GM21515 (cell line): ENCODE results near the gene OR2Z1.

ENCODE experiments used
- ATAC-seq: cut with Tn5 transposase; IDR thresholded peaks from one replicate; pipeline ENCODE4 v1.9.1; 2021; ENCODE audit not compliant: unreplicated experiment

Gene OR2Z1, protein sequence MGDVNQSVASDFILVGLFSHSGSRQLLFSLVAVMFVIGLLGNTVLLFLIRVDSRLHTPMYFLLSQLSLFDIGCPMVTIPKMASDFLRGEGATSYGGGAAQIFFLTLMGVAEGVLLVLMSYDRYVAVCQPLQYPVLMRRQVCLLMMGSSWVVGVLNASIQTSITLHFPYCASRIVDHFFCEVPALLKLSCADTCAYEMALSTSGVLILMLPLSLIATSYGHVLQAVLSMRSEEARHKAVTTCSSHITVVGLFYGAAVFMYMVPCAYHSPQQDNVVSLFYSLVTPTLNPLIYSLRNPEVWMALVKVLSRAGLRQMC

DNA sequence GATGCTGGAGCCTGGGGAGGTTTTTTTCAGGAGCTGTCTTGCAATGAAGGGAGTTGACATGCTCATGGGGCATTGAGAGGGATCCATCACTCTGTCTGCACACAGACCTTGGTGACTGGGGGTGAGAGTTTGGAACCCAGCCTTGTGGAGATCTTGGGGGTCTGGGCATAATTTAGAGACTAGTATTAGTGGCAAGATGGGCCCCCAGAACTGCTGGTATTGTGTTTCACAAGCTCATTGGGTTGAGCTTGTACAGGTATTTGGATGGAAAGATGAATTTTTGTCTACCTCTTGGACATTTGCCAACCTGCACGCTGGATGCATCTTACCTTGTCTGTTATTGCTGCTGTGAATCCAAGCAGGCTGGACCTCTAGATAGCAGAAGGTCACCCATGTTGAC is at the start of gene OR2Z1:
Gene OR2Z1, plus strand, starts transcription at position 301 of the 400 bp plus-strand sequence. CDS start 9,395 bp downstream, outside the sequence.
- ATAC-seq: no peak

DNA sequence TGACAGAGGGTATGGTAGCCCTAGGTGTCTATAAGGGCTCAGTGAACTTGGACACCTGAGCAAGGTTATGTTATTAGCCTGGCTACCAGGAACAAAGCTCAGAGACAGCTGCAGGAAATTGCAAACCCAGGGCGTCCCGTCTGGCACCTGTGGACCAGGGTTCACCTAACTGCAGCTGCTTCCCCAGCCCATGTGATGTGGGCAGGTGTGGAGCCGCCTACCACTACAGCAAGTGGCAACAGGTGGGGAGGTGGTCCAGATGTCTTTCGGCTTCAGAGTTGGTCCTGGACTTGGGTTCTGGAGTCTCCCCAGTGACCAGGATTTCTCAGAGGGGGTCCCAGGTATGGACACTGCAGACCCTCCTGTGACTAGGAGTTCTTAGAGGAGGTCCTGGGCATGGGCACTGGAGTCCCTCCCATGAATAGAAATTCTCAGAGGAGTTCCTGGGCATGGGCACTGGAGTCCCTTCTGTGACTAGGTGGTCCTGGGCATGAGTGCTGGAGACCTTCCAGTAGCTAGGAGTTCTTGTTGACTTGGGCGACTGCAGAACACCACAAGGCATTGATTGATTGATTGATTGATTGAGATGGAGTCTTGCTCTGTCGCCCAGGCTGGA is 48.0 kb upstream of the OR2Z1 start:
- ATAC-seq: no peak

DNA sequence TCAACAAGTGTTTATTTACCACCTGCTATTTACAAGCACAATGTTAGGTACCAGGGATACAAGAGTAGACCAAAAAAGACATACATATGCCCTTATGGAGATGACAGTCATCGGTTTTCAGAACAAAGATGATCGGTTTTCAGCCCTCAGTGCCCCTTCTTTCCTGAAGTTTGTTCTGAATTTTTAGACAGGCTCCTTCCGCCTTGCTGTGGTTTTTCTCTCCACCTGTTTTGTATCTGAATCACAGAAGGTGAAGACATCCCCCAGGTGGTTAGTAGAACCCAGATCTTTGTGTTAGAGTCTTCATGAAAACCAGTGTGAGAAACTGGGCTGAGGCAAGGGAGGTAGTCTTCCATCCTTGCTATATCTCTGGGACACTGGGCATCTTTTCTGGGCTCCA is 46.4 kb upstream of the OR2Z1 start:
- ATAC-seq: no peak

DNA sequence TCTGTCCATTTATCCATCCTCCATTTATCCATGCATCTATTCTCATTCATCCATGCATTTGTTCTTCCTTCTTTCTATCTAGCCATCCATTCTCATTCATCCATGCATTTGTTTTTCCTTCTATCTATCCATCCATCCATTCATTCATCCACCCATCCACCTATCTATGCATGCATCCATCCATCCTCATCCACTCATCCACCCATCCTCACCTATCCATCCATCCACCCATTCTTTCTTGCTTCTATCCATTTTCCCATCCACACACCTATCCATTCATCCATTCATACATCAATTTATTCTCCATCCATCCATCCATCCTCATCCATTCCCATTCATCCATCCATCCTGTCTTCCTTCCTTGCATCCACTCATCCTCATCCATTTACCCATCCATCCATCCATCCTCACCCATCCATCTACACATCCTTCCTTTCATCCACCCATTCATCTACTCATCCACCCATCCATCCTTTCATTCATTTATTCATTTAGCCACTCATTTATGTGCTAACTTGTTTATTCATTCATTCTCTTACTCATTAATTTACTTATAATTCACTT is 43.1 kb upstream of the OR2Z1 start:
- no peak for ATAC-seq

DNA sequence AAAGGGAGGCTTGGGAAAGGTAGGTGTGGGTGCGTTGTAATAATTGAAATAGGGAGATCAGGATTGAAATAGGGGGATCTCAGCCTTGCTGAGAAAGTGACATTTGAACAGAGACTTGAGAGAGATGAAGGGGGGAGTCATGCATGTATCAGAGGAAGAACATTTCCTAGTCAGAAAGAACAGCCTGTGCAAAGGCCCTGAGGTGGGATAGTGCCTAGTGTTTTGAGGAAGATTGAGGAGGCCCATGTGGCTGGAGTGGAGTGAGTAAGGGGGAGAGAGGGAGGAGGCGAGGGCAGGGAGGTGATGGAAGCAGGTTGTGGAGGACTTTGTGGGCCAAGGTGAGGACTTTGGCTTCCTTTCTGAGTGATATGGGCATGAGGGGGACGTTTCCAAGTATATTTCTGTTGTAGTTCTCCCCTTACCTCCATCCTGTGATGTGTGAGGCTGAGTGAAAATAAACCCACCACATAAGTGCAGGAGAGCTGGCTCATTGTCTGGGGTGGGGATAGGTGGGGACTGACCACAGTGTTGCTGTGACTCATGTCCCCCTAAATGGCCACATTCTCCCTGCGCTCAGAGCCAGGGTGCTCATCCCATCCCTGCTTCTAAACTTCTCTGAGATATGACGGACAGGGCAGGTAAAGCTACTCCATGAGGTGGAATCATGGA is 40.6 kb upstream of the OR2Z1 start:
- no peak for ATAC-seq

DNA sequence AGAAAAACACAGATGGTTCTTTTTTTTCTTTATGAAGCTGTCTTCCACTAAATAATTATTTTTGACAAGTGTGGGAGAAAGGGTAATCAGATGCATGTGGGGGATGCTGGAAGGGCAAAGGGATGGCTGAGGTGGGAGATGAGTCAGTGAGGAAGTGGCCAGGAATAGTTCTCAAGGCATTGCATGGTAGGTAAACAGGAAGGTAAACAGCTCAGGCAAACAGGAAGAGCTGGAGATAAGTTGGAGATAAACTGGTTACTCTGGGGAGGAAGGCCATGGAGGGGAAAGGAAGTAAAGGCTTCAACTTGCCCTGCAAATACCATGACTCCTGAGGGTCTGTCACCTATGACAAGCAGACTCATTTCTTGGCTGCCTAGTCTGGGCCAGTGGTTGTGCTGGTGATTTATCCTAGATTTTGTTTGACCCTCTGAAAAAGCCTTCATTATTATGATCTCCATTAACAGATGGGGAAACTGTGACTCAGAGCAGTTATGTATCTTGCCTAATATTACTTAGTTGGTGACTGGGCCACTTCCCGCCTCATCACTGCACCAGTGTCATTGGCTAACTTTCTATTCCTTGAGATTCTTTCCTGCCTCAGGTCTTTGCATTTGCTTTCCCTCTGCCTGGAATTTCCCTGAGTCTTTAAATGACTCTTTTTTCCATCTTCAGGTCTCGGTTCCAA is 39.9 kb upstream of the OR2Z1 start:
- ATAC-seq: no peak

DNA sequence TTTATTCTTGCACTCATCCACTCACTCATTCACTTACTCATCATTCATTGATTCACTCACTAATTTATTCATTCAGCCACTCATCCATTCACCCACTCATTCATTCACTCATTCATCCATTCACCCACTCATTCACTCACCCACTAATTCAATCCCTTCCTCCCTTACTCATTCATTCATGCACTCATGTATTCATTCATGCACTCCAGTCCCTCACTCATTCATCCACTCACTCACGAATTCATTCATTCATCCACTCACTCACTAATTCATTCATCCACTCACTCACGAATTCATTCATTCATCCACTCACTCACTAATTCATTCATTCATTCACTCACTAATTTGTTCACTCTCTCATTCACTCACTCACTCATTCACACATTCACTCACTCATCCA is 39.0 kb upstream of the OR2Z1 start:
- ATAC-seq: no peak

DNA sequence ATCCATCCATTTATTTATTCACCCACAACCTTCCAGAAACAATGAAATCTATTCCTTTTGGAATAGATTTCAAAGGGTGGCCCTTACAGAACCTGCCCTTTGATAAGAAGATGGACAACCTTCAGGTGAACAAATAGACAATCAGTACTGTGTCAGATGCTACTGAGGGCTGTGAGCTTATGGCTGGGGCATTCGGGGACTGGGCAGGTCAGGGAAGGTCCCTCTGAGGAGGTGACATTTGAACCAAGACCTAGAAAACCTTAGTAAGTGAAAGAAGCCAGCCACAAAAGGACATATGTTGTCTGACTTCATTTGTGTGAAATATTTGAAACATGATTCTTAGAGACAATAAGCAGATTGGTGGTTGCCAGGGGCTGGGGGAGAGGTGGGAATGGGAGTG is 38.5 kb upstream of the OR2Z1 start:
- no peak for ATAC-seq

DNA sequence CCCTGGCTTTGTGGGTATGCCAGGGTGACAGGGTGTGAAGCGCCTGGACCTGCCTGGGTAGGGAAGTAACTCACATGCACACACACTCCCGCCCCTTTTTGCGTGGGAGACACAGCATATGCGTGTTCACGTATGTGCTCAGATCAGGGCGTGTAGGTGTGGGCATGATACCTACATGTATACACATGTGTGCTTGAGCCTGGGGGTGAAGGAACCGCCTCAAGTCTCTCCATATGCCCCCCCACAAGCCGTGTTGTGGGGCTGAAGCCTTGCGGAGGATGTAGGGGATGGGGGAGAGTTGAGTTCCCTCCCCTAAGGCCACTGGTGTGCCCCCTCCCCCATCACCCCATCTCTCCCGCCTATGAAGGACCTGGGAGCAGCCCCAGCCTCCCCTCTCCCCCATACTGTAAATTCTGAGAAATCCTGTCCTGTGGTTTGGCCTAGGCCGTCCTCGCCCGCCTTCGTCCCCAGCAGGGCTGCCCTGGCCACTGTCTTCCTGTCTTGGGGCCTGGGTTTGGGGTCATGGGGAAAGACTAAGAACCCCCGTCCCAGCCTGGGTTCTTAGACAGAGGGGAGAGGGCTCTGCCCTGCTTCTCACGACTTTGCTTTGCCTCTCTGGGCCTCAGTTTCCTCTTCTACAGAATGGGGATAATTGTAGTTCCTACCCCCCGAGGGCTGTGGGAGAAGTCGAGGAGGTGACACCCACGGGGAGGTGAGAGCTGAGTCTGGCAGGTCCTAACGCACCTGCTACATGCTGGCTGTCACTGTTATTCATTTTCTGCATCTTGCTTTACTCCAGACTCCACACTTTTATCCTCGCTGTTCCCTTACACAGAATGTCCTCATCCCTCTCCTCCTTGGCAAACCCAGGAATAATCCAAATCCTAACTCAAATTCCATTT is 37.2 kb upstream of the OR2Z1 start:
- no peak for ATAC-seq

DNA sequence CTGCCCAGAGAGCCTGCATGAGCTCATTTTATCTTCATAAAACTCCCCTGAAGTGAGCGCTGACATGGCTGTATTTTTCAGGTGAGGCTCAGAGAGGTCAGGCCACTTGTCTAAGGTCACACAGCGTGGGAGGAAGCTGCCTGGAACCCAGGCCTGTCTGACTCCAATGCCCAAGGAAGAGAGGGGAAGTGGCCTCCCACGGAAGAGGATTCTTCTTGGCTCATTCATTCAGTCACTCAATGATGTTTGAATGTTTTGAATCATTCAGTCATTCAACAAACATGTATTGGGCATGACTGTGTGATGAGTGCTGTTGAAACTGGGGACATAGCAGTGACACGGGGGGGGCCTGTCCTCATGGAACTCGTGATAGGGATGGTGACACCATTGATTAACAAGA is 34.9 kb upstream of the OR2Z1 start:
- no peak for ATAC-seq

DNA sequence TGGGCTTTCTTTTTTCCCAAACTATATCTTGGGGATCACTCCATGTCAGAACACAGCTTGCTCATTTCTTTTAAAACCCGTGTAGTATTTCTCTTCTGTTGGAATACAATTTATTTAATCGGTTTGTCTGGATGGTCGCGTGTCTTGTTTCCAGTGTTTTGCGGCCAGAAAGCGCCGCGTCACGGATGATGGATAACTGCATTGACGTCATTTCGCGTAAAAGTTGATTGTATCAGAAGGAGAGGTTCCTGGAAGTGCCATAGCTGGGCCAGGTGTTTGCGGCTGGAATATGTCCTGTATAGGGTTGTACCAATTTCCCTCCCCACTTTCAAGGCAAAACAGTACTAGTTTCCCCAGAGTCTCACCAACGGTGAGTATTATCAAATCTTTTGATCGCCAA is 32.5 kb upstream of the OR2Z1 start:
- no peak for ATAC-seq

DNA sequence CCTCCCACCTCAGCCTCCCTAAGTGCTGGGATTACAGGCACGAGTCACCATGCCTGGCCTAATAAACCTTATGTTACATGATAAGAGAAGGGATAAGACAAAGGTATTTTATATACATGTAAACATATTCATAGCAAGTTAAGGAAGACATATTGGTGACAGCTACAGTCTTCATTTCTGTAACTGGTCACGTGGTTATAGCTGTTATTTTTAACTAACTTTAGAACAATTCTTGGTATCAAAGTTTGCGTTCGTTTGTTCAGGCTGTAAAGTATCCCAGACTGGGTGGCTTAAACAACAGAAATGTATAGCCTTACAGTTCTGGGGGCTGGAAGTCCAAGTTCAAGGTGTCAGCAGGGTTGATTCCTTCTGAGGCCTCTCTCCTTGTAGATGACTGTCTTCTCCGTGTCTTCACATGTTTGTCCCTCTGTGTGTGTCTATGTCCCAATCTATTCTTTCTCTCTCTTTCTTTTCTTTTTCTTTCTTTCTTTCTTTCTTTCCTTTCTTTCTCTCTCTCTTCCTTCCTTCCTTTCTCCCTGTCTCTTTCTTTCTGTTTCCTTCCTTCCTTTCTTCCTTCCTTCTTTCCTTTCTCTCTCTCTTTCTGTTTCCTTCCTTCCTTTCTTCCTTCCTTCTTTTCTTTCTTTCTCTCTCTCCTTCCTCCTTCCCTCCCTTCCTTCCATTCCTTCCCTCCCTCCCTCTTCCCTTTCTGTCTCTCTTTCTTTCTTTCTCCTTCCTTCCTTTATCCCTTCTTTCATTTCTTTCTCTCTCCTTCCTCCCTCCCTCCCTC is 30.5 kb upstream of the OR2Z1 start:
- no peak for ATAC-seq

DNA sequence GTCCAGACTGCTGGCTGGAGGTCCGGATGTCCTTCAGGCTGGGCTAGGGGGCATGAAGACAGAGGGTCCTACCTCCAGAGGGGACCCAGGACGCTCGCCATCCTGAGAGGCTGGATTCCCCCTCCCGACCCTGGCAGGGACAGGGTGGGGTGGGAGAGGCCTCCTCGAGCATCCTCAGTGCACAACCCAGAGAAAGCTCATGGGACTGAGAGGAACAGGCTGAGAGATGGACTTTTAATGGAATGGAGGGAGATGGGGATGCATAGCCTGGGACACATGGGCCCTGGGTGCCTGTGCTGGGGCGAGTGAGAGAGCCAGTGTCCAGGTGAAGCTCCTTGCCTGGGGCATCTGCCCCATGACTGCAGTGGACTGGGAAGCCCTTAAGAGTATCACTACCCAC is 25.9 kb upstream of the OR2Z1 start:
- no peak for ATAC-seq

DNA sequence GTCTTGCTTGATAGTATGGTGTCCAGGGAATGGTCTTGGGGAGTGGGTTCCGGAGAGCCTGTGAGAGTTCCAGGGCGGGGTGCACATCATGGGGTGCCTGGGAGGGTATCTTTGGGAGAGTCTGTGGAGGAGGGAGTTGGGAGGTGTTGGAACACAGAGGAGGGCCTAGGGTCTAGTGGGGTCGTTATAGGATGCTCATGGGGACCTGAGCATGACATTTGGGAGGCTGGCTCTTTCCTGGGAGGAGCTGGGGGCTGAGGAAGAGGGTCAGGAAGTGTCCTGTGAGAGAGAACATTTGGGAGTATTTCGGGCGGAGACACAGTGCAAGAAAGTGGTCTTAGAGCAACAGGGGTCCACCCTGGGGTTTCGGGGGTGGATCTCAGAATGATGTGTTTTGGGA is 25.5 kb upstream of the OR2Z1 start:
- no peak for ATAC-seq

DNA sequence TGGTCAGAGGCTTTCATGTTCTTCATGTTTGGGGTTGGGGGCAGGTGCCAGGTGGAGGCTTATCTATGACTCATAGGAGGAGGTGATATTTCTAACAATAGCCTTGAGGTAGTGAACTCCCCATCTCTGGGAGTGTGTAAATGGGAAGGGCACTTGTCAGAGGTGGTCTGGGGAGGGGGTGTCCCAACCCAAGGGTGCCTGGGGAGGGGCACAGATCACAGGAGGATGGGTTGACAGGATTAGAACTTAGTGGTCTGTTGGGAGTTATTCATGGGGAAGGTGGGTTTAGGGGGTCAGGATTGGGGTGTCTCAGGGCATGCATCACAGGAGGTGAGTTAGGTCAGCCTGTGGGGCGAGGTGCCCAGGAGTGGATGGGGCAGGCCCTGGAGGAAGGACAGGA is 24.4 kb upstream of the OR2Z1 start:
- no peak for ATAC-seq

DNA sequence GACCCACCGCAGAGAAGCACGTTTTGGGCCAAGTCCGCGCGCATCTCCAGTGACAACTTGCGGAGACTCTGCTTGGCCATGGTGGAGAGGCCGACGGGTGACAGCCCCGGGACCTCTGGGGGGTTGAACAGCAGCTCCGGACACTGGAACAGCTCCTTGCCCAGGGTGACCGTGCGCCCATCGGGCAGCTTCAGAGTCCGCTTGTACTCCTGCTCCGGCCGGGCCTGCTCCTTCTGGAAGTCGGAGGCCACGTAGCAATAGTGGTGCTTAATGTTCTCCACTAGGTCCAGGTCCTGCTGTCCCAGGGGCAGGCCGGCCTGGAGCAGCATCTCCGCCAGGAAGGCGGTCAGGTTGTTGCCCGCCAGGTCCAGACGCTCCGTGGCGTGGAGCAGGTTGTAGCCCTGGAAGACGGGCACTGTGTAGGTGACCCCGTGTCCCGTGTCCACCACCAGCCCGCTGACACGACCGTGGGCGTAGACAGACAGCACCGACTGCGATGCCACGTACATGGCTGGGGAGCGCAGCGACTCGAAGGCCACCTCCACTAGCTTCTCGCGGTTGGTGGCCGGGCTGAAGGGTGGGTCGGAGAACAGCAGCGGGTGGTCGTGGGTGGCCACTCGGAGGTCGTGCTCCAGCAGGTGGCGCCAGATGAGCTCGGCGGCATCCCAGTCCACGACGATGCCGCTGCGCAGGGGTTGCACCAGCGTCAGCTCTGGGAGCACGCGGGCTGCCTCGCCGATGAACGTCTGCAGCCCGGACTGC is 23.6 kb upstream of the OR2Z1 start:
- ATAC-seq: no peak

DNA sequence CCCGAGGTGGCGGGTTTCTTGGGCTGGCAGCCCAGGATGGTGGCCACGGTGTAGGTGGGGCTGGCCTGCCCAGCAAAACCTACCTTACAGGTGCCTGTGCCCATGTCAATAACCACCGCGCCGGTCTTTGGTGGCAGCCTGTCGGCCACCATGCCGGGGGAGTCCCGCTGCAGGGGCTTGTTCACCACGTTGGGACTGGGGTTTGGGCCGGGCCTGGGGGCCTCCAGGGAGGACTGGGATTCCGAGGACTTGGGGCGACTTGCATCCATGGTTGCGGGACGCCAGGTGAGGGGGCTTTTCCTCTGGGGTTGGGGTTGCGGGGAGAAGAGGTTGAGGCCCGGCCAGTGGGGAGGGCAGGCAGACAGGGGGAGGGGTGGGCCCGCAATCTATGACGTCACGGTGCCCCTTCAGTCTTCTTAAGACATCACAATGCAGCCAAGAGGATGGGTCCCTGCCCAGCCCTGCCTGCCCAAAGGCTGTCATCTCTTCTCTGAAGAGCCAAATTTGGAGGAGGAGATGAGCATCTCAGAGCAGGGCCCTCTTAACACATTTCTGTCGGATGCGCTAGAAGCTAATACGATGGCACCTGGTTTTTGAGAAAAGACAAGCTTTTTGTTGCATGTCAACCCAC is 22.9 kb upstream of the OR2Z1 start, which contains the start of gene ACTL9:
Gene ACTL9, minus strand, starts transcription at position 363 of the 631 bp plus-strand sequence. Its CDS starts 94 bp downstream, at position 269.
- ATAC-seq: no peak

DNA sequence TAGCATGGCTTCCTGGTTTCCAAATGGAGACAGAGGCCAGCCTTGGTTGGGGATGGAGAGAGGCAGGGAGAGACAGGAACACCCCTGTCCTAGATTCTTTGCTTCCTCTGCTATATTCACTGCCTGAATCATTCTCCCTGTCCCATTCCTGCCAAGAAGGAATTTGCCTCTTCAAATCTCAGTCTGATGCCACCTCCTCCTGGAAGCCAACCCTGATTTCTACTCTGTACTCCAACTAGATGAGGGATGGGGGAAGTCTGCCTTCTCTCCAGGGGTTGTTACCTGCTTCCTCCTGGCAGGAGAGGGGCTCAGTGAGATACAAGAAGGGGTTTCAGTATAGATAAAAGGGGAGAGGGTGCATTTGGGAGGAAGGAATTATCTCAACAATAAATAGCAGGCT is 21.5 kb upstream of the OR2Z1 start:
- ATAC-seq: no peak
